Left hindlimb (tissue), 1 donor: ENCODE data around the gene STAT1.
"Not testable (repeated sequence)": the region's sequence is repeated elsewhere in the genome, so short reads cannot be mapped to it uniquely, and the experiment has no call there.

Experiments
- DNase-seq: peaks from one replicate; pipeline ENCODE4 v3.0.0-alpha.2; 2018

Gene STAT1

GRCh38 chr2:190979906-190980629, 33.9 kb downstream of the STAT1 start:
- DNase-seq = peak; percentile 78

GRCh38 chr2:190978389-190979053, 35.5 kb downstream of the STAT1 start:
- no peak for DNase-seq

DNA sequence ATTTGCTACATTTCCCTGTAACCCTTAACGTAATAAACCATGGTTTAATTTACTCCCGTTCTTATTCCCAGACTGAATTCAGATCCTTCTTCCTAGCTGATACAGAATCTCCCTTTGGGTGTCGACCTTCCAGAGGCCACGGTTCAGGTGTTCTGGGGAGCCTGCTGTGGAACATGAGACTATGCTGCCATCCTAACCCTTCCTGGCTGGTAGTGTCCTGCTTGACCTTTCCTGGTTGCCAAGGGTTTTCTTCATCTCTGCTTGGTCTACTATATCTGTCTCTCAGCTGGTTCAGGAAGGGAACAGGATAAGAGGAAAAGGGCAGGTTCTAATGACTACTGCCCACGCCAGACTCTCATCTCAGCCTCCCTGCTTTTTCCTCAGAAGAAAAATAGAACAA, 36.5 kb downstream of the STAT1 start:
- no peak for DNase-seq

- no peak for DNase-seq
Observed at GRCh38 chr2:190976521-190976920, 37.5 kb downstream of the STAT1 start.

DNA sequence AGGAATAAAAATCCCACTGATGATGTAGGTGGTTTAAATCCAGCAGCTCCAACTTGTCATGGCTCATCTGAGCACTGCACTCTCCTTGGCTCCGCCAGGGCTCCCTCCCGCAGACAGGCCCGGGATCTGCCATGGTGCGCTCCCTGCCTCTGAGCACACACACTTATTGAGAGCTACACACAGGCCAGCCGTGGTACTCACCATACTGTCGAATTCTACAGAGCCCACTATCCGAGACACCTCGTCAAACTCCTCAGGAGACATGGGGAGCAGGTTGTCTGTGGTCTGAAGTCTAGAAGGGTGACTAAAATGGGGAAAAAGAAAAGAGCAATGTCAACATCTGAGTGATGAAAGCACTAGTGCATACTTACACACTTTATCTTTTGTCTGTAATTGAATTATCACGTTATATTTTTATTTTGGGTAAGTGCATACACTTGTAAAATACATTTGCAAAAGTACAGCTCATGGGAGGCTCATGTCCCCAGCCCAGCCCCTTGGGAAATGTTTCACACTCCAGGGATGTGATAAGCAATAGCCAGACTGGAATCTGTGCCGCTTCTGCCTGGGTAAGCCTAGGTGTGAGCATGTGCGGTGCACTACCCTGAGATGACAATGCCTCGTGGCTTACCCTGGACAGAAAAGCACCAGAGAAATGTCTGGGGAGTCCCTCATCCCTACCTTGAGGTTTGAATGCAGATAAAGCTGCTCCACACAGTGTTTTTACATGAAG, 39.2 kb downstream of the STAT1 start:
- DNase-seq = no peak

GRCh38 chr2:190973726-190974628, 40.0 kb downstream of the STAT1 start:
- no peak for DNase-seq

DNA sequence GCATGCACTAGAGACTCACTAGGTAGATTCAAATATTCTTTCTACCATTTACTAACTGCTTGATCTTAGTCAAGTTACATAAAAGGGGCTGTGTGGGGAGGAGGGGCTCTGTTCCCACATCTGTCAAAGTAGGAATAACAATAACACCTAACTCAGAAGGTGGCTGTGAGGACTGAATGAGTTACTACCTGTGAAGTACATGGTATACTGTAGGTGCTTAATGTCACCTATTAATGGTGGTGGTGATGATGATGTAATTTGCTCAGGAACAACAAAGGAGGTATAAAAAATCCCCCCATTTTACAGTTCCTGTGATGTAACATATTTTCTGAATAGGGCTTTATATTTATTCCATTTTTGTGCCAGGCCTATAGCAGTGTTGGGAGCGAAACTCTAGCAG, 40.7 kb downstream of the STAT1 start:
- DNase-seq = no peak

- DNase-seq = no peak
Observed at GRCh38 chr2:190972846-190973245, 41.1 kb downstream of the STAT1 start.

DNA sequence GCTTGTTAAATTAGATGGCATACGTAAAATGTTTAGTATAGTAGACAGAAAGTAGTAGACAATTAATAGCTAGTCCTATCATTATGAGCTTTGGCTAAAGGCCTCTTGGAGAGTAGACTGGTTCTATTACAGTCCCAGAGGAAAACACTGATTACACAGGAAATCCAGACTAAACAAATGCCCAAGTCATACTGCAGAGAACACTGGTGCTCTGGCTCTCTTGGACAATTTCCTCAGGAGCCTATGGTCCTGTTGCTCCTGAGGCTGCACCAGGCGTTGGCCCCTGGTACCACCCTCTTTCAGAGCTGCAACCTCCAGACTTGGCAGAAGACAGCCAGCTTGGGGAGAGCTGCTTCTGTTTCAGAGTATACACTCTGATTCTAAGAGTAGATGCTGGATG, 41.8 kb downstream of the STAT1 start:
- DNase-seq = no peak

GRCh38 chr2:190970873-190971506, 43.0 kb downstream of the STAT1 start:
- no peak for DNase-seq

DNA sequence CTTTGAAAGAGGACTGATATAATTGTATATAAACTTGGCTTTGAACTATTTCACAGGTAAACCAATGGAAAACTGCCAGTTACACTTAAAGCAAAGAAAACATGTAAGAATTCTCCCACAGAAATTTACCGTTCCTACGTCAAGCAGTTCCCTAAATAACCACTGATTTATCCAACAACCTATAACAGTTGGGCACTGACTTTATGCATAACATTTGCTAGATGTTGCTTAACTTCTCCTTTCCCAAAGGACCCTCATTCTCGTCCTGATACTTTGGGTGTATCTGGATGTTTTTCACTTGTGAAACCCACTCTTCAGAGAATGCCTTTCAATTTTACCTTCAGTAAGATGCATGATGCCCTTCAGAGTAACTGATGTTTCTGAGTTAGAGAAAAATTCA, 43.8 kb downstream of the STAT1 start:
- no peak for DNase-seq

GRCh38 chr2:190968522-190968921, 45.4 kb downstream of the STAT1 start:
- DNase-seq = no peak

GRCh38 chr2:190965580-190966222, 48.3 kb downstream of the STAT1 start:
- no peak for DNase-seq

GRCh38 chr2:190964170-190964795, 49.7 kb downstream of the STAT1 start:
- DNase-seq = no peak

DNA sequence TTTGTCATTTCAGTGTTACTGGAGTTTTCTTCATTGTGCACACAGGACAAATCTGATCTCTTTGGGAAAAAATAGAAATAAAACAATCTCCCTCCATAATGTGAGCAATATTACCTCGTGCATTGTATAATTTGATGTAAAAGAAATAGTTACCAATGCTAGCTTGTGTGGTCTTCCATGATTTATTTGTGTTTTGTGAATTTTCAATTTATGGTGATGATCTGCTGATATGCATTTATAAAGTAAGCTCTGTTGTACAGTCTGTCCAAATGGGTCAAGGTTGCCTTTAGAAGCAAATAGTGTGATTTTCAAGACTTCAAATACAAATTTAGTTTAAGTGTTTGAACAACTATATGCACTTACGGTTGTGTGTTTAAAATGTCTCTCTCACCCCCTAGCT, 50.9 kb downstream of the STAT1 start:
- no peak for DNase-seq

- no peak for DNase-seq
Observed at GRCh38 chr2:190961918-190962487, 52.0 kb downstream of the STAT1 start.

GRCh38 chr2:190961117-190961516, 52.9 kb downstream of the STAT1 start:
- not testable (repeated sequence) for DNase-seq

- no peak for DNase-seq
Observed at GRCh38 chr2:190959911-190960788, 53.8 kb downstream of the STAT1 start.

DNA sequence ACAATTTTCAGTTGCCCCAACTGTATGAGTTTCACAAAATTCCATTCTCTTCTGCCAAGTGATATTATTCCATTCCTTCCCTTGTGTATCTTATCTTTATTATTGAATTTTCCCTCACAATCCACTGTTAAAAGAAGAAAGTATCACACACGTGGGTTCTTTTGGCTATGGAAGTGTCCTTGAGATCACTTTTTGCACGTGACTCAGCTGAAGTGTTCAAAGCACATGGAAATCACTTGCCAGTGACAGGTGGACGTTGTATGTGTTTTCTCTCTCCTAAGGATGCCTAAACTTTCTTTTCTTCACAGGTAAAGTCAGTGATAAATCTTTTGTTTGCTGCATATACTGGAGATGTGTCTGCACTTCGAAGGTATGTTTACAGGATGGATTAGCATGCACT, 60.7 kb downstream of the STAT1 start:
- DNase-seq = no peak

GRCh38 chr2:190950566-190950991, 63.4 kb downstream of the STAT1 start:
- DNase-seq = no peak
